ENCODE results near the gene IMPA2.

IMPA2 gene

GRCh38 chr18:12018861-12019260 lies 37.6 kb downstream of the IMPA2 start:
- peaks cover 7% of the 10 kb centered on the region for H3K4me1 ChIP-seq (ENCODE audit: insufficient read depth, low read length)
- H3K27me3 ChIP-seq (ENCODE audit: insufficient read depth, low read length): no peaks in the 10 kb centered on the region
- no peaks in the 10 kb centered on the region for H3K9me3 ChIP-seq (ENCODE audit: low read length)
- H2AFZ ChIP-seq (ENCODE audit: low read depth, low read length): no peak overlapping the region
- peaks cover 2% of the 10 kb centered on the region for H3K36me3 ChIP-seq (ENCODE audit: insufficient read depth, low read length)
- no peak overlapping the region for H3K4me3 ChIP-seq (ENCODE audit: low read length)

- Histone ChIP-seq H2AFZ (ENCODE audit: low read depth, low read length) (no peak overlapping the region), H3K27me3 (ENCODE audit: insufficient read depth, low read length) (no peaks in the 10 kb centered on the region), H3K36me3 (ENCODE audit: insufficient read depth, low read length) (peaks cover 2% of the 10 kb centered on the region), H3K4me3 (ENCODE audit: low read length) (no peak overlapping the region), H3K9me3 (ENCODE audit: low read length) (no peaks in the 10 kb centered on the region), H3K4me1 (ENCODE audit: insufficient read depth, low read length) (no peaks in the 10 kb centered on the region)
Observed at GRCh38 chr18:12021077-12021476, 39.8 kb downstream of the IMPA2 start.

DNA sequence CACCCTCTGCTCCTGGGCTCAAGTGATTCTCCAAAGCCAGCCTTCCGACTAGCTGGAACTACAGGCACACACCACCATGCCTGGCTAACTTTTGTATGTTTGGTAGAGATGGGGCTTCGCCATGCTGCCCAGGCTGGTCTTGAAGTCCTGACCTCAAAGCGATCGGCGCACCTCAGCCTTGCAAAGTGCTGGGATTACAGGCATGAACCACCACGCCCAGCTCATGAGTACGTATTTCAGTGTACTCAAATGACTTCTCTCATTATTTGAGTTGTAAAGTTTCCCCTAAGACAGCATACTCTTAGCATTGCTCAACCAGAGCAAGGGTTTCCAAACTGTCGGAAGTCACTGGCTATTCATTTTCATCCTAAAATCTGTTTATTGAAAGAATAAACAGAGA lies 40.3 kb downstream of the IMPA2 start:
- H3K4me3 ChIP-seq (ENCODE audit: low read length): no peak overlapping the region
- no peaks in the 10 kb centered on the region for H3K9me3 ChIP-seq (ENCODE audit: low read length)
- H3K4me1 ChIP-seq (ENCODE audit: insufficient read depth, low read length): no peaks in the 10 kb centered on the region
- no peaks in the 10 kb centered on the region for H3K27me3 ChIP-seq (ENCODE audit: insufficient read depth, low read length)
- H2AFZ ChIP-seq (ENCODE audit: low read depth, low read length): no peak overlapping the region
- peaks cover 2% of the 10 kb centered on the region for H3K36me3 ChIP-seq (ENCODE audit: insufficient read depth, low read length)

DNA sequence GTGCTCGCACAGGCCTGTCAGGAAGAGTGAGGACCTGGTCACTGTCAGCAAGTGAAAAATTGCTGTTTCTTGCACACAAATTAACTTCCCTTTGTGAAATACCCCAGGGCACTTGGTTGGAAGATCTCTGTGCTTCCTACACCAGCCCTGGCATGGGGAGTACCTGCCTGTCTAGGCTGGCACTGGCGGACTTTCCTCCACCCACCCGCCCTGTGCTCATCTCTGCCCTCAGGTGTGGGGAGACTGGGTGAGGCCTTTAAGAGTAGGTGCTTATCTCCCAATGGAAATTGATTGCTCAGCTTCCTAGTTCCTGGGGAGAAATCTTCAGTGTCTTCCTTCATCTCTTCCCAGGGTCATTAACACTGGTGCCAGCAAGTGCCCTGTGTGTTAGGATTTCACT lies 42.1 kb downstream of the IMPA2 start:
- Histone ChIP-seq H2AFZ (ENCODE audit: low read depth, low read length) (no peak overlapping the region), H3K36me3 (ENCODE audit: insufficient read depth, low read length) (peaks cover 2% of the 10 kb centered on the region), H3K4me3 (ENCODE audit: low read length) (no peak overlapping the region), H3K4me1 (ENCODE audit: insufficient read depth, low read length) (no peaks in the 10 kb centered on the region), H3K9me3 (ENCODE audit: low read length) (no peaks in the 10 kb centered on the region), H3K27me3 (ENCODE audit: insufficient read depth, low read length) (no peaks in the 10 kb centered on the region)

GRCh38 chr18:12026562-12026961 lies 45.3 kb downstream of the IMPA2 start:
- Histone ChIP-seq H2AFZ (ENCODE audit: low read depth, low read length) (no peak overlapping the region), H3K27me3 (ENCODE audit: insufficient read depth, low read length) (no peaks in the 10 kb centered on the region), H3K36me3 (ENCODE audit: insufficient read depth, low read length) (peaks cover 13% of the 10 kb centered on the region), H3K4me1 (ENCODE audit: insufficient read depth, low read length) (no peaks in the 10 kb centered on the region), H3K4me3 (ENCODE audit: low read length) (no peak overlapping the region), H3K9me3 (ENCODE audit: low read length) (no peaks in the 10 kb centered on the region)

DNA sequence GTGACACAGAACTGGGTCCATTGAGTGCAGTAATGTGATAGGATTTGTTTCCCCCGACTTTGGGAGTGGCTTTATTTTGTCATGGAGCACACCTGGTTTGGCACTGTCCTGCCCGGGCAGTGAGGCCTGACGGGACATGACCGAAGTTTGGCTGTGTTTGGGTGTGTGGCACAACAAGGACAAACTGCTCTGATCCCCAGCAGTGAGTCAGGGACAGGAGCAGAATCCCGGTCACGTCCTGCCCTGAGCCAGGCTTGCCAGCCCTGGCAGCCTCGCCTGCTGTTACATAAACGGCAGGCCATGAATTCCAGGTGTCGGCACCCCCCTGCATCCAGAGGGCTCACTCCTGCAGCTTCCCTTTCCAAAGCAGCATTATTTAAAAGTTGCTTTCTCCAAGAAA lies 45.7 kb downstream of the IMPA2 start:
- Histone ChIP-seq H3K36me3 (ENCODE audit: insufficient read depth, low read length) (peaks cover 11% of the 10 kb centered on the region), H3K4me3 (ENCODE audit: low read length) (no peak overlapping the region), H2AFZ (ENCODE audit: low read depth, low read length) (no peak overlapping the region), H3K4me1 (ENCODE audit: insufficient read depth, low read length) (no peaks in the 10 kb centered on the region), H3K27me3 (ENCODE audit: insufficient read depth, low read length) (no peaks in the 10 kb centered on the region), H3K9me3 (ENCODE audit: low read length) (no peaks in the 10 kb centered on the region)

GRCh38 chr18:12027480-12027879 lies 46.2 kb downstream of the IMPA2 start:
- H3K27me3 ChIP-seq (ENCODE audit: insufficient read depth, low read length): no peaks in the 10 kb centered on the region
- no peak overlapping the region for H2AFZ ChIP-seq (ENCODE audit: low read depth, low read length)
- no peak overlapping the region for H3K4me3 ChIP-seq (ENCODE audit: low read length)
- no peaks in the 10 kb centered on the region for H3K4me1 ChIP-seq (ENCODE audit: insufficient read depth, low read length)
- H3K9me3 ChIP-seq (ENCODE audit: low read length): no peaks in the 10 kb centered on the region
- peaks cover 11% of the 10 kb centered on the region for H3K36me3 ChIP-seq (ENCODE audit: insufficient read depth, low read length)

GRCh38 chr18:12028040-12028628 lies 46.8 kb downstream of the IMPA2 start:
- H2AFZ ChIP-seq (ENCODE audit: low read depth, low read length): no peak overlapping the region
- H3K27me3 ChIP-seq (ENCODE audit: insufficient read depth, low read length): no peaks in the 10 kb centered on the region
- H3K9me3 ChIP-seq (ENCODE audit: low read length): no peaks in the 10 kb centered on the region
- peaks cover 11% of the 10 kb centered on the region for H3K36me3 ChIP-seq (ENCODE audit: insufficient read depth, low read length)
- no peak overlapping the region for H3K4me3 ChIP-seq (ENCODE audit: low read length)
- H3K4me1 ChIP-seq (ENCODE audit: insufficient read depth, low read length): no peaks in the 10 kb centered on the region

- no peak overlapping the region for H2AFZ ChIP-seq (ENCODE audit: low read depth, low read length)
- no peaks in the 10 kb centered on the region for H3K4me1 ChIP-seq (ENCODE audit: insufficient read depth, low read length)
- H3K4me3 ChIP-seq (ENCODE audit: low read length): no peak overlapping the region
- H3K9me3 ChIP-seq (ENCODE audit: low read length): no peaks in the 10 kb centered on the region
- H3K36me3 ChIP-seq (ENCODE audit: insufficient read depth, low read length): peaks cover 11% of the 10 kb centered on the region
- no peaks in the 10 kb centered on the region for H3K27me3 ChIP-seq (ENCODE audit: insufficient read depth, low read length)
Observed at GRCh38 chr18:12028674-12029073, 47.4 kb downstream of the IMPA2 start.

- H3K4me1 ChIP-seq (ENCODE audit: insufficient read depth, low read length): no peaks in the 10 kb centered on the region
- H3K27me3 ChIP-seq (ENCODE audit: insufficient read depth, low read length): no peaks in the 10 kb centered on the region
- no peak overlapping the region for H3K4me3 ChIP-seq (ENCODE audit: low read length)
- H3K36me3 ChIP-seq (ENCODE audit: insufficient read depth, low read length): peaks cover 11% of the 10 kb centered on the region
- no peak overlapping the region for H2AFZ ChIP-seq (ENCODE audit: low read depth, low read length)
- no peaks in the 10 kb centered on the region for H3K9me3 ChIP-seq (ENCODE audit: low read length)
Observed at GRCh38 chr18:12029786-12030584, 48.7 kb downstream of the IMPA2 start.

- H3K9me3 ChIP-seq (ENCODE audit: low read length): no peaks in the 10 kb centered on the region
- no peaks in the 10 kb centered on the region for H3K27me3 ChIP-seq (ENCODE audit: insufficient read depth, low read length)
- no peak overlapping the region for H3K4me3 ChIP-seq (ENCODE audit: low read length)
- no peaks in the 10 kb centered on the region for H3K4me1 ChIP-seq (ENCODE audit: insufficient read depth, low read length)
- no peak overlapping the region for H2AFZ ChIP-seq (ENCODE audit: low read depth, low read length)
- H3K36me3 ChIP-seq (ENCODE audit: insufficient read depth, low read length): peaks cover 11% of the 10 kb centered on the region
Observed at GRCh38 chr18:12030670-12031069, 49.4 kb downstream of the IMPA2 start.

DNA sequence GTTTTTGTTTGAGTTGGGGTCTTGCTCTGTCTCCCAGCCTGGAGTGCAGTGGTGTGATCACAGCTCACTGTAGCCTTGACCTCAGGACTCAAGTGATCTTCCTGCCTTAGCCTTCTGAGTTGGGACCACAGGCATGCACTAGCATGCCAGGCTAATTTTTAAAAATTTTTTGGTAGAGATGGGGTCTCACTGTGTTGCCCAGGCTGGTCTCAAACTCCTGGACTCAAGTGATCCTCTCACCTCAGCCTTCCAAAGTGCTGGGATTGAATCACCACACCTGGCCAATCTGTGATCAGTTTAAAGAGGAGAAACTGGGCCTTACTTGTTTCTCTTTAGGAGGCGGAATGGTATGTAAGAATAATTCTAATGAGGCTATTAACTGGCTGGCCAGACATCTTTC lies 49.9 kb downstream of the IMPA2 start:
- H2AFZ ChIP-seq (ENCODE audit: low read depth, low read length): no peak overlapping the region

DNA sequence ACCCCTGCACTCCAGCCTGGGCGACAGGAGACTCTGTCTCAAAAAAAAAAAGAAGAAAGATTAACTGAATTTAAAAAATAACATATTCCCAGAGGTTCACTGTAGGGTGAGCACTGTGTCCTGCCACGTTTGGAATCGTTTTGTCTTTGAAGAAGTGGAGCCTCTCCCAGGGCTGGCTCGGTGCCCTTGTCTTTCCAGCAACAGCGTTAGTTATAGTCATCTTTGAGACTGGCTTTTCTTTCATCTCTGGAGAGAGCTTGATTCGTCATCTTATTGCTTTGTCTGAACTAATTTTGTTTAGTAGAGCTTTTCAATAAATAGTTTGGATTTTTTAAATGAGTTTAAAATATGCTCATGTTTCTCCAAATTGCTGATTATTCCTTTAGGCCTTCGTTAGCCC lies 50.5 kb downstream of the IMPA2 start:
- Histone ChIP-seq H3K4me3 (ENCODE audit: low read length) (no peak overlapping the region), H3K4me1 (ENCODE audit: insufficient read depth, low read length) (no peaks in the 10 kb centered on the region), H2AFZ (ENCODE audit: low read depth, low read length) (no peak overlapping the region), H3K9me3 (ENCODE audit: low read length) (no peaks in the 10 kb centered on the region), H3K36me3 (ENCODE audit: insufficient read depth, low read length) (peaks cover 11% of the 10 kb centered on the region), H3K27me3 (ENCODE audit: insufficient read depth, low read length) (no peaks in the 10 kb centered on the region)

More for the DNA sequence above, 49.9 kb downstream of the IMPA2 start:
- Histone ChIP-seq H3K4me3 (ENCODE audit: low read length) (no peak overlapping the region), H3K36me3 (ENCODE audit: insufficient read depth, low read length) (peaks cover 11% of the 10 kb centered on the region), H3K4me1 (ENCODE audit: insufficient read depth, low read length) (no peaks in the 10 kb centered on the region), H3K27me3 (ENCODE audit: insufficient read depth, low read length) (no peaks in the 10 kb centered on the region), H3K9me3 (ENCODE audit: low read length) (no peaks in the 10 kb centered on the region)

Measured in neuron (in vitro differentiated cells).